HepG2 (cell line): Measurements from ENCODE around the gene MDFIC. TPM values are rescaled to one million over a fixed set of nuclear protein-coding genes. Genes with fewer than 3 reads are reported as not detected.

Experiments used
- ATAC-seq: fragments of 200-7000 bp; cut with Tn5 transposase; 3 replicates; pipeline ENCODE4 v1.9.1; 2020; ENCODE audit warnings: mild to moderate bottlenecking, moderate library complexity
- BruUV-seq: library from RNA; stranded (reverse); fragments of 400-500 nt; replicated peaks from 2 replicates; lab custom pipeline; 2021; lab: Mats Ljungman, UMichigan
- CTCF ChIA-PET: fragments of 300-600 bp; formaldehyde crosslinking; extraction: SDS; loops from one replicate; lab custom pipeline; 2021; ENCODE audit warnings: low total read pairs, inconsistent platforms, low intra/inter-chr PET ratio; lab: Yijun Ruan, JAX
- POLR2A ChIA-PET: fragments of 350-600 bp; sonication (Branson Sonifier 250); formaldehyde crosslinking; loops from one replicate; lab custom pipeline; 2020; ENCODE audit warnings: antibody characterized with exemption, inconsistent platforms; lab: Yijun Ruan, JAX
- DNase-seq: peaks from one replicate; pipeline ENCODE4 v3.0.0-alpha.2; 2015; ENCODE audit warnings: low spot score
- FAIRE-seq: peaks from 3 replicates; lab custom pipeline; 2011; peaks lifted over from hg19 to GRCh38; lab: Jason Lieb, UNC
- H2AFZ ChIP-seq: one replicate; pipeline ENCODE4 v1.6.1; 2011; ENCODE audit warnings: low read length, inconsistent platforms
- H3K27ac ChIP-seq: fragments of 300-600 bp; 3 replicates; pipeline ENCODE4 v1.8.0; 2011; ENCODE audit warnings: mixed run types, mild to moderate bottlenecking, mixed read lengths, low read length, inconsistent platforms; ENCODE audit not compliant: insufficient read depth; ENCODE audit errors: extremely low read length
- H3K27me3 ChIP-seq, 2 experiments: fragments of 200-600 bp in 1 of 2; 2 replicates in 1 of 2; 3 replicates in 1 of 2; pipeline versions ENCODE4 v1.6.0 to v1.8.0; 2011; ENCODE audit warnings: low read length in 2 of 2, mild to moderate bottlenecking in 2 of 2, moderate library complexity in 2 of 2, inconsistent platforms in 1 of 2; ENCODE audit not compliant: insufficient read depth in 2 of 2, control insufficient read depth in 1 of 2
- H3K36me3 ChIP-seq, 2 experiments: fragments of 200-600 bp in 1 of 2; replicated peaks in 1 of 2; 2 replicates in 1 of 2; 3 replicates in 1 of 2; pipeline versions ENCODE4 v1.5.1 to v1.8.0; 2011; ENCODE audit warnings: low read length in 2 of 2, inconsistent platforms in 1 of 2; ENCODE audit not compliant: insufficient read depth in 2 of 2, control insufficient read depth in 1 of 2
- H3K4me1 ChIP-seq: 2 replicates; pipeline ENCODE4 v1.5.1; 2012; ENCODE audit warnings: low read length, inconsistent platforms; ENCODE audit not compliant: insufficient read depth
- H3K4me2 ChIP-seq: 2 replicates; pipeline ENCODE4 v1.6.0; 2011; ENCODE audit warnings: low read depth, low read length, inconsistent platforms
- H3K4me3 ChIP-seq, 3 experiments: fragments of 200-600 bp in 1 of 3; sonication (generic), shearing (Covaris generic) in 1 of 3; replicated peaks in 1 of 3; 2 replicates each; pipeline ENCODE4 v1.5.1; 2011 to 2016; ENCODE audit warnings: low read length in 3 of 3, inconsistent platforms in 2 of 3, low read depth in 2 of 3, mild to moderate bottlenecking in 2 of 3, control low read depth in 1 of 3, mixed read lengths in 1 of 3; ENCODE audit not compliant: insufficient read depth in 1 of 3
- H3K79me2 ChIP-seq: one replicate; pipeline ENCODE4 v1.6.1; 2011; ENCODE audit warnings: low read length, inconsistent platforms; ENCODE audit not compliant: insufficient read depth
- H3K9ac ChIP-seq: 2 replicates; pipeline ENCODE4 v1.6.0; 2011; ENCODE audit warnings: mild to moderate bottlenecking, low read depth, low read length, inconsistent platforms; ENCODE audit not compliant: insufficient read depth
- H3K9me3 ChIP-seq: 2 replicates; pipeline ENCODE4 v1.5.1; 2012; ENCODE audit warnings: mild to moderate bottlenecking, low read length
- H4K20me1 ChIP-seq: 2 replicates; pipeline ENCODE4 v1.6.0; 2011; ENCODE audit warnings: inconsistent platforms, mild to moderate bottlenecking, low read length, moderate library complexity; ENCODE audit not compliant: insufficient read depth
- DPF2 ChIP-seq: sonication (generic); formaldehyde crosslinking; IDR thresholded peaks from 2 replicates; pipeline ENCODE4 v1.4.0; 2020; ENCODE audit warnings: mild to moderate bottlenecking, low read depth, missing genetic modification reagents, borderline replicate concordance
- ELK4 ChIP-seq: sonication (generic); formaldehyde crosslinking; IDR thresholded peaks from 2 replicates; pipeline ENCODE4 v1.9.0; 2021; ENCODE audit warnings: missing genetic modification reagents, borderline replicate concordance
- GATAD1 ChIP-seq: IDR thresholded peaks from 2 replicates; pipeline ENCODE4 v1.6.1; 2016; ENCODE audit warnings: missing genetic modification reagents, missing compliant biosample characterization
- MAZ ChIP-seq, 2 experiments: sonication (generic) in 1 of 2; formaldehyde crosslinking in 1 of 2; IDR thresholded peaks; 2 replicates each; pipeline versions ENCODE4 v1.5.0 to v1.6.1; 2012 to 2020; ENCODE audit warnings: low read depth in 2 of 2, mild to moderate bottlenecking in 2 of 2, borderline replicate concordance in 1 of 2, improper control_type of control experiment in 1 of 2, low read length in 1 of 2, missing genetic modification reagents in 1 of 2, moderate library complexity in 1 of 2
- SMAD3 ChIP-seq: sonication (generic); formaldehyde crosslinking; IDR thresholded peaks from 2 replicates; pipeline ENCODE4 v1.4.0; 2020; ENCODE audit warnings: missing genetic modification reagents
- ZBTB37 ChIP-seq: sonication (generic); formaldehyde crosslinking; IDR thresholded peaks from 2 replicates; pipeline ENCODE4 v1.4.0; 2020; ENCODE audit warnings: mild to moderate bottlenecking, missing genetic modification reagents
- ZNF672 ChIP-seq: sonication (generic); formaldehyde crosslinking; IDR thresholded peaks from 2 replicates; pipeline ENCODE4 v1.8.1; 2022; ENCODE audit warnings: missing genetic modification reagents
- ZNF709 ChIP-seq: sonication (generic); formaldehyde crosslinking; IDR thresholded peaks from 2 replicates; pipeline ENCODE4 v1.5.0; 2020; ENCODE audit warnings: mild to moderate bottlenecking, missing genetic modification reagents
- WGBS: methylation state at CpG from one replicate; pipeline ENCODE4 v1.1.6; 2017; ENCODE audit warnings: low lambda C conversion rate; 5-methylcytosine and 5-hydroxymethylcytosine counted together
- in situ Hi-C: cut with HindIII; loops from 2 replicates; pipeline ENCODE4 v1.10.0; 2017; ENCODE audit warnings: low pct_unique_long_range_greater_than_20kb; ENCODE audit not compliant: extremely low pct_ligation_motif_present
- intact Hi-C: fragments of 100-400 bp; cut with micrococcal nuclease; formaldehyde crosslinking; loops from one replicate; pipeline ENCODE4 v1.10.0; 2022; ENCODE audit not compliant: unreplicated experiment
- polyA plus RNA-seq, 8 experiments: library from polyadenylated mRNA; depleted of rRNA in 3 of 8; stranded (reverse) in 7 of 8; unstranded in 1 of 8; fragments of >200 nt; fragmentation: Illumina TruSeq in 4 of 8; extraction: Trizol in 4 of 8; gene quantifications; 2 replicates each; pipeline versions ENCODE4 v1.2.1 to v1.2.3, GENCODE V29; 2011 to 2016; ENCODE audit warnings: low read depth in 4 of 8, missing spikeins in 1 of 8, mixed read lengths in 1 of 8; ENCODE audit not compliant: insufficient read depth in 1 of 8
- total RNA-seq, 5 experiments: library from RNA; depleted of rRNA; stranded (reverse); fragments of >200 nt; fragmentation: Illumina TruSeq; extraction: Trizol; gene quantifications; 2 replicates each; pipeline ENCODE4 v1.2.3, GENCODE V29; 2016; ENCODE audit warnings: low read depth in 1 of 5

Gene MDFIC
- total and polyA plus RNA-seq, 2 of the 13 experiments (the other 11 are each of a cell fraction or from before 2014, with no cell fraction given) = 0.13 TPM; not detected in 1

- no peak for TF ChIP-seq ZNF672
Observed at GRCh38 chr7:114942446-114943175, 20.7 kb downstream of the MDFIC start (continued).

- H3K36me3 ChIP-seq = no peaks in the 10 kb centered on the region
- CTCF ChIA-PET = no interaction called here
- TF ChIP-seq GATAD1 (CRISPR knock-in tag) = no peak
- H3K9me3 ChIP-seq = no peaks in the 10 kb centered on the region
- H3K9ac ChIP-seq = no peak overlapping the region
- H3K4me2 ChIP-seq = no peak overlapping the region
- no peak overlapping the region for H2AFZ ChIP-seq
- H3K79me2 ChIP-seq = no peaks in the 10 kb centered on the region
- H3K27ac ChIP-seq = no peak overlapping the region
- H3K27me3 ChIP-seq = no peaks in the 10 kb centered on the region
- intact Hi-C loops = no loop called here
- POLR2A ChIA-PET = no interaction called here
- FAIRE-seq (no peak), DNase-seq (no peak), ATAC-seq (no peak)
- in situ Hi-C loops = no loop called here
- no TSS peak for BruUV-seq
- H4K20me1 ChIP-seq = no peaks in the 10 kb centered on the region
- 0% methylated on average over 1 of the region's 1 CpG for WGBS
- H3K4me3 ChIP-seq = no peak overlapping the region
- H3K4me1 ChIP-seq = no peaks in the 10 kb centered on the region
Observed at GRCh38 chr7:114943530-114943929, 21.6 kb downstream of the MDFIC start.

- no peak overlapping the region for H3K4me3 ChIP-seq
- in situ Hi-C loops = no loop called here
- no peaks in the 10 kb centered on the region for H3K9me3 ChIP-seq
- 30% methylated on average over 3 of the region's 3 CpGs for WGBS
- ChIA-PET POLR2A (no interaction called here), CTCF (no interaction called here)
- DNase-seq = no peak
- H3K9ac ChIP-seq = no peak overlapping the region
- no peak overlapping the region for H3K27ac ChIP-seq
- no peaks in the 10 kb centered on the region for H3K4me1 ChIP-seq
- H2AFZ ChIP-seq = no peak overlapping the region
- no peaks in the 10 kb centered on the region for H3K79me2 ChIP-seq
- intact Hi-C loops = no loop called here
- ATAC-seq = no peak
- no peaks in the 10 kb centered on the region for H3K36me3 ChIP-seq
- H4K20me1 ChIP-seq = no peaks in the 10 kb centered on the region
- no peak overlapping the region for H3K4me2 ChIP-seq
- H3K27me3 ChIP-seq = no peaks in the 10 kb centered on the region
- TF ChIP-seq DPF2 (CRISPR knock-in tag) = no peak
- TF ChIP-seq MAZ (IDR thresholded peaks at IDR 0.05; ENCODE audit: borderline replicate concordance, low read depth, low read length) = no peak
- no peak for TF ChIP-seq MAZ (CRISPR knock-in tag; IDR thresholded peaks at IDR 0.05; ENCODE audit: low read depth)
- TF ChIP-seq ELK4 = no peak
- no peak for TF ChIP-seq SMAD3 (CRISPR knock-in tag)
- no peak for TF ChIP-seq ZBTB37 (CRISPR knock-in tag)
- no peak for TF ChIP-seq ZNF709 (CRISPR knock-in tag)
- FAIRE-seq = no peak
- BruUV-seq = no TSS peak
Observed at GRCh38 chr7:114943953-114944744, 22.3 kb downstream of the MDFIC start.
